NCI-H146 (cell line): ENCODE data around the gene PRKACA.

Source experiments
- DNase-seq: peaks from one replicate; lab custom pipeline; 2025; lab: John Stamatoyannopoulos, UW

Gene PRKACA

GRCh38 chr19:14117668-14118164 is at the start of gene PRKACA:
PRKACA (minus strand) TSS chr19:14117762; CDS start chr19:14117547, 215 bp downstream.
- DNase-seq = peak; percentile 99

- DNase-seq = no peak
These were observed 49.5 kb upstream of the PRKACA start for GRCh38 chr19:14166999-14167575.

GRCh38 chr19:14165990-14166830 is 48.6 kb upstream of the PRKACA start:
- DNase-seq = no peak

GRCh38 chr19:14164724-14165493 is 47.3 kb upstream of the PRKACA start:
- DNase-seq = no peak

- DNase-seq = no peak
These were observed 46.5 kb upstream of the PRKACA start for GRCh38 chr19:14164082-14164481.

GRCh38 chr19:14162871-14163297 is 45.3 kb upstream of the PRKACA start:
- DNase-seq = no peak

- no peak for DNase-seq
These were observed 43.7 kb upstream of the PRKACA start for GRCh38 chr19:14161305-14161704.

GRCh38 chr19:14160017-14160703 is 42.6 kb upstream of the PRKACA start:
- no peak for DNase-seq

GRCh38 chr19:14159059-14159458 is 41.5 kb upstream of the PRKACA start:
- DNase-seq = no peak

GRCh38 chr19:14158276-14159023 is 40.9 kb upstream of the PRKACA start:
- no peak for DNase-seq

GRCh38 chr19:14156971-14157717 is 39.6 kb upstream of the PRKACA start:
- no peak for DNase-seq

- no peak for DNase-seq
These were observed 38.6 kb upstream of the PRKACA start for GRCh38 chr19:14156122-14156521.

GRCh38 chr19:14155371-14155770 is 37.8 kb upstream of the PRKACA start:
- DNase-seq = no peak

- DNase-seq = no peak
These were observed 35.2 kb upstream of the PRKACA start for GRCh38 chr19:14152713-14153112.

- DNase-seq = no peak
These were observed 33.5 kb upstream of the PRKACA start for GRCh38 chr19:14150770-14151661.

- no peak for DNase-seq
These were observed 32.6 kb upstream of the PRKACA start for GRCh38 chr19:14150041-14150769.

- no peak for DNase-seq
These were observed 32.0 kb upstream of the PRKACA start for GRCh38 chr19:14149509-14149994.

- no peak for DNase-seq
These were observed 31.3 kb upstream of the PRKACA start for GRCh38 chr19:14148751-14149410.
